ENCODE data around the gene ADSS1. TPM values are rescaled to one million over a fixed set of nuclear protein-coding genes. Genes with fewer than 3 reads are reported as not detected.

Gene ADSS1
- total RNA-seq, 1 donor from 2014 or later = 6.9 TPM

DNA sequence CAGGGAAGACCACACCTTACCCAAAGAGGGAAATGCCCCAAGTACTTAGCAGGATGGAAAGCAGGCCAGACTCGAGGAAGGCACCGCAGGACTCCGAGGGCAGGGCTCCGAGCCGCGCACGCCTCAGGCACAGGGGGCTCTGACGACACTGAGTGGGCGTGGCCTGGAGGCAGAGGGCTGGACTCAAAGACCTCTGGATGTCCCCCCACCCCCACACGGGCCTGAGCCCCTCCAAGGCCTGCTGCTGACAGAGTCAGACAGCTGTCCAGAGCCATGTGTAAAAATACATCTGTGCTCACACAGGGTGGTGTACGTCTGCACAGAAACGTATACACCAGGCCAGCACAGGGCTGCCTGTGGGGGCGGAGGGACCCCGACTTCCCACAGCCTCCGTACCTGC lies 70.1 kb downstream of the ADSS1 start:
- DNase-seq (ENCODE audit: extremely low spot score, unreplicated experiment) = no peak
- H3K36me3 Mint-ChIP-seq = no peaks in the 10 kb centered on the region
- no peaks in the 10 kb centered on the region for H3K9me3 Mint-ChIP-seq
- H3K4me1 Mint-ChIP-seq (ENCODE audit: unreplicated experiment) = peaks cover 25% of the 10 kb centered on the region
- TF ChIP-seq CTCF (conservative IDR thresholded peaks at IDR 0.05) = no peak
- peak overlapping the region; percentile 84 for H3K27ac Mint-ChIP-seq
- H3K27me3 Mint-ChIP-seq = peaks cover 13% of the 10 kb centered on the region
- H3K4me3 Mint-ChIP-seq = peak overlapping the region; percentile 94

- Mint-ChIP-seq H3K27me3 (peaks cover 18% of the 10 kb centered on the region), H3K4me1 (ENCODE audit: unreplicated experiment) (peaks cover 30% of the 10 kb centered on the region), H3K4me3 (peak overlapping the region; percentile 94), H3K9me3 (no peaks in the 10 kb centered on the region), H3K27ac (peak overlapping the region; percentile 84), H3K36me3 (no peaks in the 10 kb centered on the region)
- no peak for TF ChIP-seq CTCF (conservative IDR thresholded peaks at IDR 0.05)
- no peak for DNase-seq (ENCODE audit: extremely low spot score, unreplicated experiment)
These were observed 70.6 kb downstream of the ADSS1 start for GRCh38 chr14:104794631-104794992.

GRCh38 chr14:104794993-104795780 lies 71.2 kb downstream of the ADSS1 start, which contains the start of gene AKT1:
AKT1 (minus strand) TSS chr14:104795748; CDS start chr14:104792643, 3,105 bp downstream.
- no peaks in the 10 kb centered on the region for H3K9me3 Mint-ChIP-seq
- H3K4me1 Mint-ChIP-seq (ENCODE audit: unreplicated experiment) = peaks cover 32% of the 10 kb centered on the region
- peak within 1 kb of the TSS; percentile 94 for H3K4me3 Mint-ChIP-seq
- H3K36me3 Mint-ChIP-seq = no peaks in the 10 kb centered on the region
- DNase-seq (ENCODE audit: extremely low spot score, unreplicated experiment) = no peak
- H3K27me3 Mint-ChIP-seq = peaks cover 22% of the 10 kb centered on the region
- H3K27ac Mint-ChIP-seq = peak within 1 kb of the TSS; percentile 84
- TF ChIP-seq CTCF (conservative IDR thresholded peaks at IDR 0.05) = no peak

GRCh38 chr14:104795781-104796686 lies 72.0 kb downstream of the ADSS1 start:
- Mint-ChIP-seq H3K27me3 (peaks cover 22% of the 10 kb centered on the region), H3K27ac (peak overlapping the region; percentile 16), H3K36me3 (no peaks in the 10 kb centered on the region), H3K4me1 (ENCODE audit: unreplicated experiment) (peaks cover 32% of the 10 kb centered on the region), H3K9me3 (no peaks in the 10 kb centered on the region), H3K4me3 (peak overlapping the region; percentile 80)
- DNase-seq (ENCODE audit: extremely low spot score, unreplicated experiment) = no peak
- TF ChIP-seq CTCF (conservative IDR thresholded peaks at IDR 0.05) = no peak

GRCh38 chr14:104796687-104797081 lies 72.7 kb downstream of the ADSS1 start:
- Mint-ChIP-seq H3K36me3 (no peaks in the 10 kb centered on the region), H3K9me3 (no peaks in the 10 kb centered on the region), H3K27me3 (peaks cover 25% of the 10 kb centered on the region), H3K4me3 (peak overlapping the region; percentile 80), H3K27ac (no peak overlapping the region), H3K4me1 (ENCODE audit: unreplicated experiment) (peaks cover 32% of the 10 kb centered on the region)
- no peak for DNase-seq (ENCODE audit: extremely low spot score, unreplicated experiment)
- TF ChIP-seq CTCF (conservative IDR thresholded peaks at IDR 0.05) = no peak

Small RNA genes within 50 kb of the gene (microRNA-seq; reads per million reads assigned to microRNA genes)
- not detected for gene MIR4710

Other genes with a start within 250 kb of the ADSS1 start
- not detected in 2 replicates for gene C14orf180, start 144.5 kb upstream of the ADSS1 start, total RNA-seq (ENCODE audit: low replicate concordance)
- 5.6 and 9.0 TPM in 2 replicates for gene TMEM179, start 119.5 kb upstream of the ADSS1 start, total RNA-seq (ENCODE audit: low replicate concordance)
- 45.6 and 78.9 TPM in 2 replicates for gene INF2, start 34.6 kb upstream of the ADSS1 start, total RNA-seq (ENCODE audit: low replicate concordance)
- gene SIVA1, start 28.9 kb downstream of the ADSS1 start, total RNA-seq (ENCODE audit: low replicate concordance) = 65.7 and 90.1 TPM in 2 replicates
- 102 and 123 TPM in 2 replicates for gene AKT1, start 71.5 kb downstream of the ADSS1 start, total RNA-seq (ENCODE audit: low replicate concordance)
- gene ZBTB42, start 76.9 kb downstream of the ADSS1 start, total RNA-seq (ENCODE audit: low replicate concordance) = 6.6 and 11.5 TPM in 2 replicates
- gene CEP170B, start 141.0 kb downstream of the ADSS1 start, total RNA-seq (ENCODE audit: low replicate concordance) = 26.5 and 51.5 TPM in 2 replicates
- 0.17 TPM in 2 replicates for gene PLD4, start 200.7 kb downstream of the ADSS1 start, total RNA-seq (ENCODE audit: low replicate concordance)

Data from type B pancreatic cell (in vitro differentiated cells).